Adipose tissue (tissue), 3 donors: Measurements from ENCODE around the gene C15orf40. TPM values are rescaled to one million over a fixed set of nuclear protein-coding genes. Genes with fewer than 3 reads are reported as not detected.

ENCODE experiments used
- polyA plus RNA-seq, 3 donors: library from polyadenylated mRNA; stranded (reverse); fragments of 200-250 nt; gene quantifications; one replicate each; pipeline ENCODE4 v1.2.3, GENCODE V29; 2013
- donor health status: healthy with polysubstance abuse.
- donor health status: Bipolar disorder and iron deficiency.
- donor health status: healthy.

Gene C15orf40
- polyA plus RNA-seq, 3 donors, result 14.4 to 53.5 (median 33.6) TPM

Other genes with a start within 250 kb of the C15orf40 start
- gene FSD2, start 205.6 kb downstream of the C15orf40 start, polyA plus RNA-seq, result under 1 TPM in 2 of 3 donors, not detected in 1; 0.01 to 0.11 TPM
- gene WHAMM, start 202.0 kb downstream of the C15orf40 start, polyA plus RNA-seq, result 1 to 10 TPM; 3.2 to 4.8 (median 4.5) TPM
- gene HOMER2, start 58.9 kb downstream of the C15orf40 start, polyA plus RNA-seq, result 10 to 100 TPM in 1 of 3 donors, 1 to 10 TPM in 2; 2.8 to 84.9 (median 5.3) TPM
- 10 to 100 TPM; 11.8 to 19.8 (median 13.8) TPM for gene RAMAC, start 25.4 kb downstream of the C15orf40 start, polyA plus RNA-seq
- gene BTBD1, start 55.6 kb upstream of the C15orf40 start, polyA plus RNA-seq, result 10 to 100 TPM; 14.6 to 30.6 (median 29.1) TPM
- gene TM6SF1, start 96.0 kb upstream of the C15orf40 start, polyA plus RNA-seq, result 1 to 10 TPM in 2 of 3 donors, under 1 TPM in 1; 0.67 to 8.8 (median 5.5) TPM
- 10 to 100 TPM in 2 of 3 donors, 1 to 10 TPM in 1; 3.4 to 34.4 (median 12.2) TPM for gene HDGFL3, start 196.2 kb upstream of the C15orf40 start, polyA plus RNA-seq